GM19324 (cell line): ENCODE measurements around the gene IGF2.

Experiments
- ATAC-seq: cut with Tn5 transposase; IDR thresholded peaks from one replicate; pipeline ENCODE4 v1.9.1; 2021; ENCODE audit warnings: mild to moderate bottlenecking, moderate library complexity; ENCODE audit not compliant: unreplicated experiment, low FRiP score

The IGF2 gene

GRCh38 chr11:2138431-2139122, 612 bp downstream of the IGF2 start:
- no peak for ATAC-seq

- no peak for ATAC-seq
Measured at GRCh38 chr11:2138068-2138430, 1.1 kb downstream of the IGF2 start.

GRCh38 chr11:2137202-2138067, 1.8 kb downstream of the IGF2 start:
- no peak for ATAC-seq

- no peak for ATAC-seq
Measured at GRCh38 chr11:2136952-2137201, 2.3 kb downstream of the IGF2 start.

GRCh38 chr11:2136209-2136951, 2.8 kb downstream of the IGF2 start:
- ATAC-seq: no peak

- no peak for ATAC-seq
Measured at GRCh38 chr11:2135648-2136201, 3.5 kb downstream of the IGF2 start.

GRCh38 chr11:2135018-2135569, 4.1 kb downstream of the IGF2 start:
- ATAC-seq: no peak

- no peak for ATAC-seq
Measured at GRCh38 chr11:2134022-2135010, 4.9 kb downstream of the IGF2 start.

GRCh38 chr11:2133241-2134021, 5.8 kb downstream of the IGF2 start:
- no peak for ATAC-seq

- no peak for ATAC-seq
Measured at GRCh38 chr11:2132874-2133240, 6.3 kb downstream of the IGF2 start.

GRCh38 chr11:2132246-2132645, 6.9 kb downstream of the IGF2 start:
- no peak for ATAC-seq

- ATAC-seq: no peak
Measured at GRCh38 chr11:2131371-2132236, 7.6 kb downstream of the IGF2 start.

GRCh38 chr11:2130881-2131352, 8.3 kb downstream of the IGF2 start:
- ATAC-seq: no peak

GRCh38 chr11:2129699-2130366, 9.4 kb downstream of the IGF2 start:
- no peak for ATAC-seq

- no peak for ATAC-seq
Measured at GRCh38 chr11:2129308-2129698, 9.9 kb downstream of the IGF2 start.

- no peak for ATAC-seq
Measured at GRCh38 chr11:2128511-2129307, 10.5 kb downstream of the IGF2 start.

GRCh38 chr11:2128130-2128510, 11.1 kb downstream of the IGF2 start:
- no peak for ATAC-seq
